Lung (tissue), 12 donors: ENCODE data around the gene OLA1. TPM values are rescaled to one million over a fixed set of nuclear protein-coding genes. Genes with fewer than 3 reads are reported as not detected.
A peak's percentile ranks its signal among the peaks of the same experiment; 100 is the strongest.

Experiments used
- ATAC-seq: fragments of 200-7000 bp; cut with Tn5 transposase; one replicate; pipeline ENCODE4 v1.9.1; 2020; ENCODE audit warnings: moderate number of reproducible peaks; ENCODE audit not compliant: insufficient read depth, low FRiP score
- DNase-seq, 3 donors: peaks; one replicate each; pipeline ENCODE4 v3.0.0-alpha.2; 2013 to 2017
- H3K27ac ChIP-seq, 2 donors: one replicate each; pipeline ENCODE4 v1.5.1; 2013; ENCODE audit warnings: mild to moderate bottlenecking in 2 of 2, moderate library complexity in 2 of 2, control low read depth in 1 of 2, inconsistent platforms in 1 of 2, low read depth in 1 of 2, low read length in 1 of 2
- H3K27me3 ChIP-seq, 3 donors: one replicate each; pipeline ENCODE4 v1.5.1; 2013; ENCODE audit warnings: low read length in 2 of 3; ENCODE audit not compliant: control insufficient read depth in 3 of 3, insufficient read depth in 3 of 3
- H3K36me3 ChIP-seq, 4 donors: one replicate each; pipeline ENCODE4 v1.5.1; 2013; ENCODE audit warnings: low read length in 4 of 4, mild to moderate bottlenecking in 1 of 4, moderate library complexity in 1 of 4; ENCODE audit not compliant: control insufficient read depth in 4 of 4, insufficient read depth in 4 of 4
- H3K4me1 ChIP-seq, 5 donors: one replicate each; pipeline ENCODE4 v1.5.1; 2013; ENCODE audit warnings: low read length in 5 of 5, mild to moderate bottlenecking in 2 of 5, moderate library complexity in 1 of 5; ENCODE audit not compliant: control insufficient read depth in 5 of 5, insufficient read depth in 5 of 5
- H3K4me3 ChIP-seq: one replicate; pipeline ENCODE4 v1.5.1; 2013; ENCODE audit warnings: mild to moderate bottlenecking, control low read depth, moderate library complexity
- H3K9ac ChIP-seq, 2 donors: one replicate each; pipeline ENCODE4 v1.5.1; 2013; ENCODE audit warnings: low read length in 2 of 2, control low read depth in 1 of 2; ENCODE audit not compliant: insufficient read depth in 1 of 2
- H3K9me3 ChIP-seq, 4 donors: one replicate each; pipeline ENCODE4 v1.5.1; 2013; ENCODE audit warnings: low read length in 3 of 4, mild to moderate bottlenecking in 1 of 4, moderate library complexity in 1 of 4; ENCODE audit not compliant: control insufficient read depth in 4 of 4, insufficient read depth in 3 of 4
- CTCF ChIP-seq: IDR thresholded peaks from 2 replicates; pipeline ENCODE4 v1.5.1; 2012; ENCODE audit warnings: mild to moderate bottlenecking; ENCODE audit errors: control extremely low read depth, extremely low read depth
- WGBS, 2 donors: extraction: QIAGEN DNeasy Blood & Tissue Kit; methylation state at CpG; one replicate each; pipeline ENCODE4 v1.1.7; 2013; 5-methylcytosine and 5-hydroxymethylcytosine counted together
- polyA plus RNA-seq, 2 donors: library from polyadenylated mRNA; stranded (reverse); fragments of 200-250 nt; gene quantifications; one replicate each; pipeline ENCODE4 v1.2.1, GENCODE V29; 2013
- total RNA-seq, 2 donors: library from RNA; depleted of rRNA in 1 of 2; stranded (reverse); fragments of >200 nt in 1 of 2; gene quantifications; one replicate each; pipeline ENCODE4 v1.2.1, GENCODE V29; 2014 to 2021
- donor health status: control.
- donor health status: control.
- donor health status: Bipolar disorder and iron deficiency.
- donor health status: healthy.
- donor health status: DM: yes; HTN: yes; CAD: no.

The OLA1 gene
- total and polyA plus RNA-seq, 4 donors, result 49.8 to 71.4 (median 53.4) TPM

GRCh38 chr2:174112073-174112472, 136.3 kb downstream of the OLA1 start:
- TF ChIP-seq CTCF, result no peak
- DNase-seq, result peak in 1 of 3 donors; percentile 6
- no peak for ATAC-seq
- Histone ChIP-seq H3K4me1 (no peaks in the 10 kb centered on the region), H3K27me3 (no peaks in the 10 kb centered on the region), H3K9me3 (no peaks in the 10 kb centered on the region), H3K27ac (no peak overlapping the region), H3K36me3 (peaks cover 0 to 2% (median under 1%) of the 10 kb centered on the region in 4 donors), H3K4me3 (no peak overlapping the region), H3K9ac (no peak overlapping the region)
- WGBS, 2 donors, result 51 to 55% methylated on average over 2 of the region's 2 CpGs

- Histone ChIP-seq H3K27ac (no peak overlapping the region), H3K9ac (no peak overlapping the region), H3K27me3 (no peaks in the 10 kb centered on the region), H3K4me1 (no peaks in the 10 kb centered on the region), H3K36me3 (peaks cover 0 to 2% (median 0%) of the 10 kb centered on the region in 4 donors), H3K4me3 (no peak overlapping the region), H3K9me3 (no peaks in the 10 kb centered on the region)
- no peak for TF ChIP-seq CTCF
- WGBS, 2 donors, result 75 to 87% methylated on average over 1 of the region's 1 CpG
- DNase-seq (no peak), ATAC-seq (no peak)
These were observed 139.8 kb downstream of the OLA1 start for GRCh38 chr2:174108579-174108978.

- no peak for TF ChIP-seq CTCF
- Histone ChIP-seq H3K4me3 (no peak overlapping the region), H3K4me1 (no peaks in the 10 kb centered on the region), H3K27ac (no peak overlapping the region), H3K27me3 (no peaks in the 10 kb centered on the region), H3K36me3 (peaks cover 0 to 5% (median 0%) of the 10 kb centered on the region in 4 donors), H3K9ac (no peak overlapping the region), H3K9me3 (no peaks in the 10 kb centered on the region)
- DNase-seq, result no peak
- ATAC-seq, result no peak
These were observed 141.6 kb downstream of the OLA1 start for GRCh38 chr2:174106736-174107135.

DNA sequence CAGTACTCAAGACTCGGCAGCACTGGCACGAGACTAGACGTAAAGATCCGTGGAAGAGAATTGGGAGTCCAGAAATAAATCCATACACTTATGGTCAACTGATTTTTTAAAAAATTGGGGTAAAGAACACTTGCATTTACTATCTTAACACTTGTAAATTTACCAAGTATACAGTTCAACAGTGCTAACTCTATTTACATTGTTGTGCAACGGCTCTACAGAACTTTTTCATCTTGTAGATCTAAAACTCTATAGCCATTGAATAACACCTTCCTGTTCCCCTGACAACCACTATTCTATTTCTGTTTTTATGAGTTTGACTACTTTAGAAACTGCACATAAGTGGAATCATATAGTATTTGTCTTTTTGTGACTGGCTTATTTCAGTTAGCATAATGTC, 153.8 kb downstream of the OLA1 start:
- no peaks in the 10 kb centered on the region for H3K4me1 ChIP-seq
- H3K4me3 ChIP-seq, result no peak overlapping the region
- peaks cover 0 to 4% (median 0%) of the 10 kb centered on the region in 4 donors for H3K36me3 ChIP-seq
- no peaks in the 10 kb centered on the region for H3K9me3 ChIP-seq
- no peak overlapping the region for H3K9ac ChIP-seq
- no peak for ATAC-seq
- no peaks in the 10 kb centered on the region for H3K27me3 ChIP-seq
- no peak overlapping the region for H3K27ac ChIP-seq
- TF ChIP-seq CTCF, result no peak
- DNase-seq, result peak in 2 of 3 donors; percentile 18 to 23
- WGBS, 2 donors, result 77 to 93% methylated on average over 5 of the region's 5 CpGs
